Peyer's patch (tissue), 4 donors: ENCODE data around the gene RHCE.

ENCODE experiments used
- POLR2A ChIP-seq, 2 donors: fragments of 450-650 bp; IDR thresholded peaks; one replicate each; pipeline ENCODE4 v1.5.1; 2017; ENCODE audit warnings: antibody characterized with exemption in 2 of 2, mild to moderate bottlenecking in 2 of 2, moderate library complexity in 2 of 2
- TF ChIP-seq, protein P1 (sequence below), 6 experiments: fragments of 450-650 bp in 4 of 6; fragments of 200-600 bp in 2 of 6; sonication (generic) in 1 of 6; IDR thresholded peaks; one replicate each; pipeline ENCODE4 v1.5.1; 2017 to 2019; ENCODE audit warnings: antibody characterized with exemption in 6 of 6, mild to moderate bottlenecking in 3 of 6, moderate library complexity in 1 of 6

DNA sequence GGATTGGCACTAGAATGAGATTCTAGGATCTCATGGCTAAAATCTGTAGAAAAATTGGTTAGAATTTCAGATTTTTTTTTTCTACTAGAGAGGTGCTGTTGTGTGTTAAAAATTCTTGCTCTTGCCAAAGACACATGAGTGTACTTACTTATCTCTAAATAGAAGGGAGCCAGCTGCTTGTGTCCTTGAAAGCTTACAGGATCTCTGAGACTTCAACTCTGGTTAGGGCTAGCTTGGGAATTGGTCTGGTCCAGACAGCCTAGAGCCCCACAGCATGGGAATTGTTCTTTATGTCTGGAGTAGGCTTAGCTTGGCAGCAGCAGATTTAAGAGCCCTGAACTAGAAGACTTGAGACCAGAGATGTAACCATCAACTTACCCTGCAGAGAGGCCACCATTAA lies 47.4 kb upstream of the RHCE start:
- TF ChIP-seq, protein P1, sequence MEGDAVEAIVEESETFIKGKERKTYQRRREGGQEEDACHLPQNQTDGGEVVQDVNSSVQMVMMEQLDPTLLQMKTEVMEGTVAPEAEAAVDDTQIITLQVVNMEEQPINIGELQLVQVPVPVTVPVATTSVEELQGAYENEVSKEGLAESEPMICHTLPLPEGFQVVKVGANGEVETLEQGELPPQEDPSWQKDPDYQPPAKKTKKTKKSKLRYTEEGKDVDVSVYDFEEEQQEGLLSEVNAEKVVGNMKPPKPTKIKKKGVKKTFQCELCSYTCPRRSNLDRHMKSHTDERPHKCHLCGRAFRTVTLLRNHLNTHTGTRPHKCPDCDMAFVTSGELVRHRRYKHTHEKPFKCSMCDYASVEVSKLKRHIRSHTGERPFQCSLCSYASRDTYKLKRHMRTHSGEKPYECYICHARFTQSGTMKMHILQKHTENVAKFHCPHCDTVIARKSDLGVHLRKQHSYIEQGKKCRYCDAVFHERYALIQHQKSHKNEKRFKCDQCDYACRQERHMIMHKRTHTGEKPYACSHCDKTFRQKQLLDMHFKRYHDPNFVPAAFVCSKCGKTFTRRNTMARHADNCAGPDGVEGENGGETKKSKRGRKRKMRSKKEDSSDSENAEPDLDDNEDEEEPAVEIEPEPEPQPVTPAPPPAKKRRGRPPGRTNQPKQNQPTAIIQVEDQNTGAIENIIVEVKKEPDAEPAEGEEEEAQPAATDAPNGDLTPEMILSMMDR (IDR thresholded peaks at IDR 0.05): no peak
- TF ChIP-seq POLR2A (IDR thresholded peaks at IDR 0.05): no peak
